HG03039 (cell line): ENCODE data around the gene GET4.

ENCODE experiments used
- ATAC-seq: cut with Tn5 transposase; IDR thresholded peaks from one replicate; pipeline ENCODE4 v1.9.1; 2021; ENCODE audit warnings: mild to moderate bottlenecking, moderate library complexity; ENCODE audit not compliant: unreplicated experiment

The GET4 gene, protein sequence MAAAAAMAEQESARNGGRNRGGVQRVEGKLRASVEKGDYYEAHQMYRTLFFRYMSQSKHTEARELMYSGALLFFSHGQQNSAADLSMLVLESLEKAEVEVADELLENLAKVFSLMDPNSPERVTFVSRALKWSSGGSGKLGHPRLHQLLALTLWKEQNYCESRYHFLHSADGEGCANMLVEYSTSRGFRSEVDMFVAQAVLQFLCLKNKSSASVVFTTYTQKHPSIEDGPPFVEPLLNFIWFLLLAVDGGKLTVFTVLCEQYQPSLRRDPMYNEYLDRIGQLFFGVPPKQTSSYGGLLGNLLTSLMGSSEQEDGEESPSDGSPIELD

DNA sequence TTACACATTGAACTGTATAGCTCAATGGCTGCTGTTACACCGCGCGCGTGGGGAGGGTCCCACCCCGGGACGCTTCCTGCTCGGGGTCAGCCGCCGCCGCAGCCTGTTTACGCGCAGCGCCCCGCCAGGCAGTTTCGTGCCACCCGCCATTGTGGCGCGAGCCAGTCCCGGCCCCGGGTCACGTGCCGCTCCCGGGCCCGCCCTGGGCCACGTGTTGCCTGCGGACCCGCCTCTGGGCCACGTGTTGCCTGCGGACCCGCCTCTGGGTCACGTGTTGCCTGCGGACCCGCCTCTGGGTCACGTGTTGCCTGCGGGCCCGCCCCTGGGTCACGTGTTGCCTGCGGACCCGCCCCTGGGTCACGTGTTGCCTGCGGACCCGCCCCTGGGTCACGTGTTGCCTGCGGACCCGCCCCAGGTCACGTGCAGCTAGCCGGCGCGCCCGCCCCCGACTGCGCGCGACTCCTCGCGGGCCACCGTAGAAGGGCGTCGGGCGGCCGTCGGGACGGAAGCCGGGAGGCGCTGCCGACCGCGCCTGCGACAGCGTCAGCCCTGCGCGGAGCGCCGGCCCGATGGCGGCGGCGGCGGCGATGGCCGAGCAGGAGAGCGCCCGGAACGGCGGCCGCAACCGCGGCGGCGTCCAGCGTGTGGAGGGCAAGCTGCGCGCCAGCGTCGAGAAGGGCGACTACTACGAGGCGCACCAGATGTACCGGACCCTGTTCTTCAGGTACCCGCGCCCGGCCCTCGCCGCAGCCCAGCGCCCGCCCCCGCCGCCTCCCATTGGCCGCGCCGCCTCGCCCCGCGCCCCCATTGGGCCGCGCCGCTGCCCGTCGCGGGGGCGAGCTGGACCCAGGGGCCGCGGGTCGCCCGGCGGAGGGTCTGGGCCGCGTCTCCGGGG lies at the start of gene GET4:
GET4 (plus strand) TSS at position 478 of the 895 bp plus-strand sequence; CDS start at position 570, 92 bp downstream.
- peak; percentile 70 for ATAC-seq

DNA sequence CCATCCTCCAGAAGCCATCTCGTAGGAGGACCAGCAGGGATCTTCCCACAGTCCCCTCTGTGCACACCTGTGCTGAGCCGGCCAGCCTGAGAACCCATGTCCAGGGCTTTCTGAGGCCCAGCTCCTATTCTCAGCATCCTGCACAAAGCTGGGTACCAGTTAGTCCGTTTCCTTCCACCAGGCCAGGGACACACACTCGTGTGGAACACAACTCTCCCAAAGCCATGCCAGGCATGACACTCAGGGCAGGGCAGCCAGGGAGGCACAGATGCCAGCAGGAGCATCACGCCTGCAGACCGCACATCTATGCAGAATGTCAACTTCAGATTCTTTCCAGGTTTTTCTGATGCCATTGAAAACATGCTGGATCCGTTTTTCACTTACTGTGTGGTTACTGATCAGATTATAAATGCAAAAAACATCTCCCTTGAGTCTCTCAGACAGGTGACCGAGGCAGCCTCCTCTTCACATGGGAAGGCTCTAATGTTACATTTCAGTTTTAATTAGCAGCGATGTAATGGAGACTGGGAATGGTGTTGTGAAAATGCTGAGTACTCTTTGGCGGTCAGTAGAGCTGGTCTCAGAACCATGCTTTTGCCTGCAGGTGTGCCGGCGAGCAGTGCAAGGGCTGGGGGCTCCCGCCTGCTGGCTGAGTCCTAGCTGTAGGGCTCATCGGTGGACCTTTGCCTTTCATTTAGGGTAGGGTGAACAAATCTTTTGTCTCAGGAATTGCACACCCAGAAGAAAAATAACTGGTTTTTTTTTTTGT lies 47.4 kb upstream of the GET4 start:
- ATAC-seq = no peak

DNA sequence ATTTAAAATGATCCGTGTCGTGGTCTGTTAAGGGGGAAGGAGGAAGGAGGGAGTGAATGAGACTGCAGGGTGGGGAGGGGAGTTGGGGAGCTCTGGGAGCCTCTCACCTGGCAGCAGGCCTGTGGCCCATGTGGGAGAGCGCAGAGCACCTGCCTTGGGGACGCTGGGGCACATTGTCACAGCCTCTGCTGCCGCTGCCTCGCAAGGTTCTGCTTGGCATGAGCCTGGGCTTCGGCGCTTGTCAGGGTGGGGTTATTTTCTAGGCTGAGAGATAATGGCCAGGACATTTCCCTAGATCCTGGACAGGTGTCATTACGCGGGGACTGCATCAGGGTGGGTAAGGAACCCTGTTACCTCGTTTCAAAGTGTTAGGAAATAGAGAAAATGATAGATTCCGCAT lies 46.3 kb upstream of the GET4 start:
- no peak for ATAC-seq

DNA sequence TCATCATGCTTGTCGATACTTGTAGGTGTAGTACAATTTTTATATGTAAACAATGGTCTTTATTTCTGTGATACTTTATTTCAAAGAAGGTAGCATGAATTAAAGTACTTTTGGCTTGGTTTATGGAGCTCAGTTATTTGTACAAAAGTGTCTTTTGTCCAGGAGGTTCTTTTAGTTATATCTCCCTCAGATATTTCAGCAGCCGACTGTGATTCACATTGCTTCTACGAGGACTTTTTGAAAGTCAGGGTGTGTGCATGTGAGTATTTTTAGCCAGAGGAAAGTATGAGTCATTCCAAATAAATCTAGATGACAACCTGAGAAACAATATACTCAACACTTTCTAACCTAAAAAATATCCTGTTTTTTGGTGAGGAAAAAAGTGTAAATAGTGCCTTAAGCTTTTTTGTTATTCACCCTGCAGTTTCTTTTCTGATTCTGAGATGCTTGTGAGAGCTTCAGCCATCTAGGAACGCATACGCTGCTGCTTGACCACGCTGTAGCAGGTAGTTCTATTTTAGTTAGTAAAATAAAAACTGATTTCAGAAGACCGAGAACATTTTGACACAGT lies 44.7 kb upstream of the GET4 start:
- no peak for ATAC-seq

DNA sequence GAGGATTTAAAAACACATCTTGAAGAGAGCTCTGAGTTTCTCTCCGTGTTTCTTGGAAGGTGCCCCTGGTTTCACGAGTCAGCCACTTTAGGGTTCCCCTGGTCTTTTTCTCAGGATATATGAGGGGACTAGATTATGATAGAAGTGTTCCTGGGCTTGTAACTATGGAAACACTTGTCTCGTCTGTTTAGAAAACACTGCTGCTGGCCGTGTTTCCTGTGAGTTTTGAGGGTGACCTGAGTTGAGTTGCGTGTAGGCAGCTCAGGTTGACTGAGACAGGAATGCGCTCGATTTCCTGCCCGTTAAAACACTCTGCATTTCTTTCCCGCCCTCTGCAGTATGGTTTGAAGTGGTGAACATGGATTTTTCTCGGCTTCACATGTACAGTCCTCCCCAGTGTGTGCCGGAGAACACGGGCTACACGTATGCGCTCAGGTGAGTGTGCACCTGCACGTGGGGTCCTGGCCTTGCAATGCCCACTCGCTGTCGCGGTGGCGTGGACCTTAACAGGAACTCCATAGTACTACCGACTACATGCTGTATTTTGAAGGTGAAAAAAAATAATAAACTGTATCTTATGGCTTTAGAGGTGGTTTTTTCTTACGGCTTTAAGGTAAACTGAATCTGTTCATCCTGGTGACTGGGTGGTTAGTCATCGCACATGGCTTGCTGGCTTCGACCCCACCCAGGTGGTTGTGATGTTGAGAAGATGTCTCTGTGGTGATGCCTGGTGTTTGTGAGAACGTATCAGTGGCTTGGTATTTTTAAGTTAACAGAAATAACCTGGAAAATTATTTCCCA lies 44.0 kb upstream of the GET4 start, which contains the start of gene SUN1:
SUN1 (plus strand) TSS at position 310 of the 801 bp plus-strand sequence; CDS start at position 359, 49 bp downstream.
- no peak for ATAC-seq

DNA sequence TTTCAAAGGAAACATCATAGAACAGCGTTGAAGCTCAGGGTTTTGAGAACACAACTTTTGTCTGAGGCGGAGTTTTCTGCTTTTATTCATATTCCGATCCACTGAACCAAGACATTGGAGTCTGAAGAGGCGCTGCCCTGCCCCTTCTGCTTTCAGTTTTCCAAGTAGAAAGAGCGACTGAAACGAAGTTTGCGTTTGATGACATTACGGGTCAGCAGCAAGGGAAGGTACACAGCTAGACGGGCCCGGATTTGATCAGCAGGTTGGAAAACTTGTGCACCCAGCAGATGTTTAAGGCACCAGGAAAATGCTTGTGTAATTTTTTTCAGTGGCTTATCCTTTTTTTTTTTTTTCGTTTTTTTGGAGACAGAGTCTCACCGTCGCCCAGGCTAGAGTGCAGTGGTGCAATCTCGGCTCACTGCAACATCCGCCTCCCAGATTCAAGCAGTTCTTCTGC lies 43.4 kb upstream of the GET4 start:
- ATAC-seq = no peak

DNA sequence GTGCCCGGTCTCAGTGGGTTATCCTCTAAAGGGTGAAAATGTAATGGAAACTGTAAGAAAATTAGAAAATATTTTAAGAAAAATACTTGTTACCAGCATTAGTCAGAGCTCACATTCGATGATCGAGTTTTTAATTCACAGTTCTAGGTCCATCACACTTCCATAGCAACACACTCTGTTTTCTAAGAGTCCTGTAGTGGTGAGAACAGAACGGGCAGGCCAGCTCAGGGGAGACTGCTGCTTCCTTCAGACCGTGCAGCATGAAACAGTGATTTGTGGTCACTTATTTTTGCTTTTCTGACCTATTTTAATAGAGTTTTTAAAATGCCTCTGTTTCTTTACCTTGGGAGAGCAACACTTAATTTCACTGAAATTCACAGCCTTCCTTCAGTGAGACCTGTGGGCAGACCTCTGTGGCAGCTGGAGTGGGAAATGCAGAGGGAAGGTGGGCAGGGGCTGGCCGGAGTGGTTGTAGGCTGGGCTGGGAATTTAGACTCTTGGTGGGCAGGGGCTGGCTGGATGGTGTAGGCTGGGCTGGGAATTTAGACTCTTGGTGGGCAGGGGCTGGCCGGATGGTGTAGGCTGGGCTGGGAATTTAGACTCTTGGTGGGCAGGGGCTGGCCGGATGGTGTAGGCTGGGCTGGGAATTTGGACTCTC lies 42.6 kb upstream of the GET4 start:
- no peak for ATAC-seq

DNA sequence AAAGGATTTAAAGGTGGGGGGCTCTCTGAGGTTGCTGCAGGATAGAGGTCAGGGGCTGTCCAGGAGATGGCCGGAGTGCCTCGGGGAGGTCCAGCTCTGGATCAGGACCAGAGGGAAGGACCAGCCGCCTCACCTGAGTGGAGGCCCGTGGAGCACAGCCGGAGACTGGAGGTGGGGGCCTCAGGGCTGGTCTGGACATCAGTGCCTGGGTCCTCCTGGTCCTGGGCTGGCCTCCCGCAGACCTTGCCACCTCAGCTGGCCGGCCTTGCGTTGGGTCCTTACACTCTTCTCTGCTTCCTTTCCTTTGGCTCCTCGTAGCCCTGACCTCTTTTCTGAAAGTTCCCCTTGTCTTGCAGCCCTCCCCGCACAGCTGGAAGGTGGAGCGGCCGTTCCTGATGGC lies 42.1 kb upstream of the GET4 start:
- ATAC-seq = no peak

DNA sequence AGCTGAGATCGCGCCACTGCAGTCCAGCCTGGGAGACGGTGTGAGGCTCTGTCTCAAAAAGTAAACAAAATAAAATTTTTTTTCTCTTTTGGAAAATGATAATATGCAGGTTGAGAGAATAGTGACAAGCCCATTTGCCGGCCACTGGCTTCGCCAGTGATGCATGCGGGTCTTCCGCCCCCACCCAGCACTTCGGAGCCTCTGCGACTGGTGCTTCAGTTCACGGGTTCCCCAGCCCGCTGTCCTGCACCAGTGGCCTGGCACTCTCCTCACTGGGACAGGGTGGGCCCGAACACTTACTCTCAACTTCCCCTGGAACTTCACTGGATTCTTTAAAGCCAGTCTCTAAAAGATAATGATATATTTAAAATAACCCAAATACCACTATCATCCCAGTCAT lies 41.3 kb upstream of the GET4 start:
- ATAC-seq = no peak

DNA sequence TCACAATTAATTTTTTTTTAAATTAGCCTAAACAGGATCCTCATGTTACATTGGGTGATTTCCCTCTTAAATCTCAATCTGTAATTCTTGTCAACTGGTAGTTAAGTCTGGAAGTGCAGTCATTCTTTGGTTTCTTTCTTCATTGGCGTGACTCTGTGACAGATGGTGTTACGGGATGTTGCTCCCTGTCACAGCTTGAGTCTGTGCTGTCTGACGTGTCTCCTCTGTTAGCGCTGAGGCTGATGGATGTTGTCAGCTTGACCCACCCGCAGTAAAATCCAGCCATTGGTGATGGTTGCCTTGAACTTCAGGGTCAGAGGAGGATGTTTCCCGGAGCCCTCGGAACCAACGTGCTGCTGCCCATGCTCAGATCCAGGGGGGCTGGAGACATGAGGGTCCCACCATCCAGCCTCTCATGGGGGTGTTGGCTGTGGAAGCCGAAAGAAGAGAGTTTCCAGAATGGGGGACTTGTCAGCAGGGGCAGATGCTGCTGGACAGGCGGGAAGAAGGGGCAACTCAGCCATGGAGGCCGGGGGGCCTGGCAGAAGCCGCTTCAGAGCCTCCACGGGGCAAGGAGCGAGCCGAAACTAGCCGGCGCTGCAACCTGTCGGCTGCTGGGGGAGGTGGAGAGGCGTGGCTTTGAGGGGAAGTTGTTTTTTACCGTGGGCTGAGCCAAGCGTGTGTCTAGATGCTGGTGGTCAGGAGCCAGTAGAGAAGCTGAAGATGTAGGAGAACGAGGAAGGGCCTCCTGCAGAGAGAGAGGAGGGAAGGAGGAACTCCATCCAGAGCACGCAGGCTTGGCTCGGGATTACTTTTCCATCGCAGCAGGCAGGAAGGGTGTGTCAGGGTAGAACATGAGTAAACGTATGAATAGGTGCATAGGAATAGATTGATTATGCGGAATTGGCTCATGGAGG lies 40.6 kb upstream of the GET4 start:
- no peak for ATAC-seq

DNA sequence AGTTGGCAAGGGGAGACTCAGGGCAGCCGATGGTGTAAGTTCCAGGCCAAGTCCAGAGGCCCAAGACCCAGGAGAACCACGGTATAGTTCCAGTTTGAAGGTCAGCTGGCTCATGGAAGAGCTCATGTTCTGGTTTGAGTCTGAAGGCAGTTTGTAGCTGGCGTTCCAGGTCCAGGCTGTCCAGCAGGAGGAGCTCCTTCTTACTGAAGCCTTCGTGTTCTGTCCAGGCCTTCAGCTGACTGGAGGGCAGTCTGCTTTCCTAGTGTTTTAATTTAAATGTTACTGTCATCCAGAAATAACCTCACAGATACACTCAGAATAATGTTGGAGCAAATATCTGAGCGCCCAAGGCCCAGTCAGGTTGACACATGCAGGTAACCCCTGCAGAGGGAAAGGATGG lies 39.9 kb upstream of the GET4 start:
- ATAC-seq = no peak

DNA sequence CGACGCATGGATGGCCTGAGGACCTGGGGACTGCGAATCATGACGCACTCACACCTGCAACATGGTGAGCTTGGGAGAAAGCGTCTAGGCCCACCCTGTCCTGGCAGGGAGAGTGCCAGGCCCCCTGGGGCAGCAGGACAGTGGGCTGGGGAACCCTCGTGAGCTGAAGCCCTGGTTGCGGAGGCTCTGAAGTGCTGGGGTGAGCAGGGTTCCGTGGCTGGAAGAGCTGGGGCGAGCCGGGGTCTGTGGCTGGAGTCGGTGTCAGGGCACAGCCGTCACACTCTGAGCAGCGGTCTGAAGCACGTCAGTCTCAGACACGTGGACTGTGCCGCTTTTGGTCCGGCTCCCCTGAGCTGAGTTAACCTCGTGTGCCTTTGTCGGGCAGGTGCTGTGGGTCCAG lies 39.4 kb upstream of the GET4 start:
- no peak for ATAC-seq

DNA sequence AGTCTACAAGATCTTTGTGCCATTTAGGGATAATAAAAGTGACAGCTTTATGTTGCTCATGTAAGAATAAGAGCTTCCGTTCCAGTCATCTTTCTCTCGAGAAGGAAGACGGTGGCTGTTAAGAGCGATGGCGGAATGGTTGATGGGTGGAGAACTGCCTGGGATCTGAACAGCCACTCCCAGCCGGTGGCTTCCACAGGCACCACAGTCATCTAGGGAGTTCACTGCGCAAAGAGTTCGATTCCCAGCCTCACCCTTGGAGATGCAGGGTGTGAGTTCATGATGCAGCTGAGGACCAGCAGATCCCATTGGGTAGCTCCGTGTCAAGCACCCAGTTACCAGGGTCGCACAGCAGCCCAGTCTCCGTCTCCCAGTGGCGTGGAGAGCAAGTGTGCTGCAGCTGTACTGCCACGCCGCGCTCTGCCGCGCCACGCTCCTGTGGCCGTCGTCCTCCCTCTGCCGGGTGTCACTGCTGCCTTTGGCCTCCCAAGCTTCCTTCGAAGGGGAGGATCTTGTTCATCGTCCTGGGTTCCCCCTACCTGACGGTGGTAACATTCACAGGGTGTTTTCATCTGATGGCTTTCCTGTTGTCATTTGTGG lies 36.3 kb upstream of the GET4 start:
- ATAC-seq = no peak

DNA sequence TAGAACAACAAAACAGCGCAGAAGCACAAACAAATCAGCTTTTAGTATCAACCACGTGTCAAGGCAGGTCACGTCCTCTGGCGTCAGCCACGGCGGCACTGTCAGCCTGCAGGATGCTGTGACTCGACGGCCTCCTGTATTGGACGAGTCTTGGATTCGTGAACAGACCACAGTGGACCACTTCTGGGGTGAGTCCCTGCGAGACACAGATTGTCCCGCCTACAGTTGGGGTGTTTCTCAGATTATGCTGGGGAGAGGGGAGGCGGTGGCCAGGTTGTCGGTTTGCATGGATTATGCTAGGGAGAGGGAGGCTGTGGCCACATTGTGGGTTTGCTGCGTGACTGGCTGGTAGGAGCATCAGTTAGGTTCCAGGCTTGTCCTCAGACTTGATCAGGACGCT lies 34.4 kb upstream of the GET4 start:
- ATAC-seq = no peak

DNA sequence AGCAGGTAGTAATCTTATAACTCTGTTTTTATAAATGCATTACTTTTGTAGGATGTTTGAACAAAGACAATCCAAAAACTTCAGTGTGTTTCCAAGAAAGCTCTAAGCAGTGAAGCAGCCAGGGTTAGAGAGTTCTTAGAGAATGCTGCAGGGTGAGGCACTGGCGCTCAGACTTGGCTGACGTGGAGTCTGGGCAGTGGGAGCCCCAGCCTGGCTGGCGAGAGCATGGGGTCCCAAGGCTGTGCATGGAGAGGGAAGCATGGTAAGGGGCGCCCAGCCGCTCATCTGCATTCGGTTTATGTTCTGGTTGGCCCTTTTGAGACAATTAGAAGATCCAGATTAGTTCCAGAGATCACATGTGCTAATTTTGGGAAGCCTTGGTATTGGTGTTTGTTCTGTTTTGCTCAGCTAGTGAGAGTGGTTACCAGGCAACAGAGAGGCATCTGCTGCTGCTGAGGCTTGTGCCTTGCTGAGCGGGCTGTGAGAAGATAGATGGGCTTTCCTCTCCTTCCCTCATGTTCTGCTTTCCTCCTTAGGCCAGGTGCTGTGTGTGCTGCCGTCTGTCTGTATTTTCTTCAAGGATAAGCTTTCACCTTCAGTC lies 33.8 kb upstream of the GET4 start:
- ATAC-seq = no peak

DNA sequence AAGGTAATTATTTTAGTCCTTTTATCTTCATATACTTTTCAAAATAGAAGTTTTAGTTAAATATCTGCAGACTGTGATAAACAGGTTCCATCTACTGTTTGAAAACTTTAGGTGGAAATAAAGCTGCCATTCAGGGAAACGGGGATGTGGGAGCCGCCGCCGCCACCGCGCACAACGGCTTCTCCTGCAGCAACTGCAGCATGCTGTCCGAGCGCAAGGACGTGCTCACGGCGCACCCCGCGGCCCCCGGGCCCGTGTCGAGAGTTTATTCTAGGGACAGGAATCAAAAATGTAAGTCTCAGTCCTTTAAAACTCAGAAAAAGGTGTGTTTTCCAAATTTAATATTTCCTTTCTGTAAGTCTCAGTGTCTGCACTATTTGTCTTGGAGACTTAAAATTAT lies 33.1 kb upstream of the GET4 start:
- no peak for ATAC-seq

DNA sequence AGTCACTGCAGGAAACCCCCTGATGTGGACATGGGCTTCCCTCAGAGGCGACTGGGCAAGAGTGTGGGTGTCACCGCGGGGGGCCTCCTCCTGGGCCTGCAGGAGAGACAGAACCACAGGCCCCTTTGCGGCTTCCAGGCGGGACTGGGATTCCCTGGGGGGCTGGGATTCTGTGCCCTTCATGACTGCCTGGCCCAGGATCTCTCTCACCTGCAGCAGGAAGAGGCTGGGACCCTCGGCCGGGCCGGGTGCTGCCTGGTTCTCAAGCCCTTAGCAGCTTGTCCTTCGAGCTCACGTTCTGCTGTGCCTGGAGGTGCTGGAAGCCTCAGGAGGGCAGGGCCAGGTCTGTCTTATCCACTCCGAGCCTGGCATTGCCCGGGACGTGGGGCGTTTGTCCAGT lies 32.3 kb upstream of the GET4 start:
- ATAC-seq = no peak

DNA sequence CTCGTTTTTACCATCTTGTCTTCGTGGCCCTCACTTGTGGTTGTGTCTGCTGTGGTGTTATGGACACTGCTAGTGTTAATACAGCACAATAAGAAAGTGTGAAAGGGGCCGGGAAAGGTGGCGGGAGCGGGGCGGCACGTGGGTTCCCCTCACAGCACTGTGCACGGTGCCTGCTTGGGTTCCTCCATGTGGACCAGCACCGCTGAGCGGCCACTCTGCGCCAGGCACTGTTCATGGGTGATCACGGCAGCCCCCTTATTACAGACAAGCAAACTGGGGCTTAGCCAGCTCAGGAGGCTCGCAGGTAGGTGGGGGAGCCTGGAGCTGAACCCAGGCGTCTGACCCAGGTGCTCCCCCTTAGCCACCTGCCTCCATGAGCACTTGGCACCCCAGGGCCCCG lies 31.8 kb upstream of the GET4 start:
- ATAC-seq = no peak
